Endothelial cell of umbilical vein (primary cell): ENCODE data around the gene PFN4. TPM values are rescaled to one million over a fixed set of nuclear protein-coding genes. Genes with fewer than 3 reads are reported as not detected.
"Not testable (repeated sequence)": the region's sequence is repeated elsewhere in the genome, so short reads cannot be mapped to it uniquely, and the experiment has no call there.

Experiments
- BruUV-seq: library from RNA; stranded (reverse); fragments of 400-500 nt; replicated peaks from 2 replicates; lab custom pipeline; 2021; lab: Mats Ljungman, UMichigan
- CTCF ChIA-PET: fragments of 300-600, 350-600 bp; sonication (Branson Sonifier 250); formaldehyde crosslinking; loops from one replicate; lab custom pipeline; 2021; ENCODE audit warnings: antibody characterized with exemption, inconsistent platforms; lab: Charles Lee
- POLR2A ChIA-PET: fragments of 300-600, 350-600 bp; sonication (Branson Sonifier 250); formaldehyde crosslinking; loops from one replicate; lab custom pipeline; 2021; ENCODE audit warnings: antibody characterized with exemption, inconsistent platforms; lab: Charles Lee
- DNase-seq: peaks from one replicate; pipeline ENCODE4 v3.0.0-alpha.2; 2011; ENCODE audit warnings: low read depth, low spot score
- FAIRE-seq: peaks from 2 replicates; lab custom pipeline; 2011; peaks lifted over from hg19 to GRCh38; lab: Jason Lieb, UNC
- H2AFZ ChIP-seq: 2 replicates; pipeline ENCODE4 v1.6.0; 2012; ENCODE audit warnings: low read depth, low read length, control low read depth, inconsistent platforms
- H3K27ac ChIP-seq: 2 replicates; pipeline ENCODE4 v1.5.1; 2011; ENCODE audit warnings: low read depth, mild to moderate bottlenecking, control low read depth, low read length, moderate library complexity; ENCODE audit not compliant: insufficient read depth
- H3K27me3 ChIP-seq, 2 experiments: 2 replicates each; pipeline versions ENCODE4 v1.6.0 to v1.6.1; 2011; ENCODE audit warnings: low read length in 2 of 2, mixed read lengths in 1 of 2; ENCODE audit not compliant: control insufficient read depth in 2 of 2, insufficient read depth in 2 of 2
- H3K36me3 ChIP-seq, 2 experiments: 2 replicates in 1 of 2; 3 replicates in 1 of 2; pipeline ENCODE4 v1.5.1; 2011; ENCODE audit warnings: low read length in 2 of 2, mild to moderate bottlenecking in 1 of 2, moderate library complexity in 1 of 2; ENCODE audit not compliant: control insufficient read depth in 2 of 2, insufficient read depth in 2 of 2; ENCODE audit errors: extremely low read depth in 1 of 2
- H3K4me1 ChIP-seq: 3 replicates; pipeline ENCODE4 v1.5.1; 2011; ENCODE audit warnings: mild to moderate bottlenecking, low read length; ENCODE audit not compliant: control insufficient read depth, insufficient read depth; ENCODE audit errors: extremely low read depth
- H3K4me2 ChIP-seq: 2 replicates; pipeline ENCODE4 v1.6.1; 2011; ENCODE audit warnings: low read length, control low read depth, mixed read lengths; ENCODE audit not compliant: insufficient read depth
- H3K4me3 ChIP-seq, 3 experiments: fragments of 200-600 bp in 1 of 3; sonication (generic), shearing (Covaris generic) in 1 of 3; replicated peaks in 1 of 3; 2 replicates each; pipeline ENCODE4 v1.5.1; 2011 to 2016; ENCODE audit warnings: control low read depth in 3 of 3, low read length in 3 of 3, mild to moderate bottlenecking in 2 of 3, inconsistent platforms in 1 of 3, low read depth in 1 of 3, moderate library complexity in 1 of 3; ENCODE audit not compliant: insufficient read depth in 1 of 3
- H3K79me2 ChIP-seq: 2 replicates; pipeline ENCODE4 v1.6.0; 2012; ENCODE audit warnings: low read length, inconsistent platforms; ENCODE audit not compliant: control insufficient read depth, insufficient read depth
- H3K9ac ChIP-seq: replicated peaks from 2 replicates; pipeline ENCODE3; 2011; ENCODE audit warnings: low read length, control low read depth; ENCODE audit not compliant: insufficient read depth; ENCODE audit errors: extremely low read depth
- H3K9me1 ChIP-seq: replicated peaks from 3 replicates; pipeline ENCODE4 v1.6.0; 2011; ENCODE audit warnings: mild to moderate bottlenecking, low read length; ENCODE audit not compliant: control insufficient read depth, insufficient read depth; ENCODE audit errors: extremely low read depth
- H3K9me3 ChIP-seq: replicated peaks from 2 replicates; pipeline ENCODE4 v1.5.1; 2012; ENCODE audit warnings: low read length, inconsistent platforms; ENCODE audit not compliant: control insufficient read depth, insufficient read depth
- H4K20me1 ChIP-seq: replicated peaks from 2 replicates; pipeline ENCODE3; 2011; ENCODE audit warnings: mild to moderate bottlenecking, low read length; ENCODE audit not compliant: control insufficient read depth, insufficient read depth; ENCODE audit errors: extremely low read depth
- dilution Hi-C: fragments of 300-500 bp; cut with MboI; formaldehyde crosslinking; loops from one replicate; pipeline ENCODE4 v1.15.0; 2019; ENCODE audit warnings: low sequenced_read_pairs; ENCODE audit not compliant: extremely low pct_ligation_motif_present
- intact Hi-C: fragments of 100-400 bp; cut with micrococcal nuclease; formaldehyde crosslinking; loops from one replicate; pipeline ENCODE4 v1.10.0; 2022
- polyA plus RNA-seq, 4 experiments: library from polyadenylated mRNA; depleted of rRNA in 3 of 4; stranded (reverse) in 3 of 4; unstranded in 1 of 4; fragments of >200 nt; gene quantifications; 2 replicates each; pipeline versions ENCODE4 v1.2.1 to v1.2.3, GENCODE V29; 2011 to 2012; ENCODE audit warnings: missing spikeins in 1 of 4
- total RNA-seq: library from RNA; stranded (reverse); gene quantifications from 2 replicates; pipeline ENCODE4 v1.2.3, GENCODE V29; 2021

PFN4 gene
- total and polyA plus RNA-seq, 2 donors (not counting 3 experiments of a cell fraction or from before 2014, with no cell fraction given): 0.23 to 0.93 TPM

DNA sequence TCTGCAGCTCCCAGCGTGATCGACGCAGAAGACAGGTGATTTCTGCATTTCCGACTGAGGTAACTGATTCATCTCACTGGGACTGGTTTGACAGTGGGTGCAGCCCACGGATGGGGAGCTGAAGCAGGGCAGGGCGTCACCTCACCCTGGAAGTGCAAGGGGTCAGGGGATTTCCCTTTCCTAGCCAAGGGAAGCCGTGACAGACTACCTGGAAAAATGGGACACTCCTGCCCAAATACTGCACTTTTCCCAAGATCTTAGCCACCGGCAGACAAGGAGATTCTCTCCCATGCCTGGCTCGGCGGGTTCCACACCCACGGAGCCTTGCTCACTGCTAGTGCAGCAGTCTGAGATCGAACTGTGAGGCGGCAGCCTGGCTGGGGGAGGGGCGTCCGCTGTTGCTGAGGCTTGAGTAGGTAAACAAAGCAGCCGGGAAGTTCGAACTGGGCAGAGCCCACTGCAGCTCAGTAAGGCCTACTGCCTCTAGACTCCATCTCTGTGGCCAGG lies 27.9 kb downstream of the PFN4 start:
- H3K9me3 ChIP-seq, H3K4me3 ChIP-seq, dilution Hi-C loops, H3K9ac ChIP-seq, DNase-seq, H3K27ac ChIP-seq, H3K9me1 ChIP-seq, H3K36me3 ChIP-seq, H3K4me1 ChIP-seq, H3K27me3 ChIP-seq, FAIRE-seq, H4K20me1 ChIP-seq, H3K79me2 ChIP-seq, POLR2A ChIA-PET, BruUV-seq, intact Hi-C loops, H2AFZ ChIP-seq, H3K4me2 ChIP-seq: not testable (repeated sequence)
- CTCF ChIA-PET: interaction anchor here (2.0 kb wide), 1 partner anchor 11 kb away, joined by 5 read pairs; the partner anchor contains the start of gene TP53I3

DNA sequence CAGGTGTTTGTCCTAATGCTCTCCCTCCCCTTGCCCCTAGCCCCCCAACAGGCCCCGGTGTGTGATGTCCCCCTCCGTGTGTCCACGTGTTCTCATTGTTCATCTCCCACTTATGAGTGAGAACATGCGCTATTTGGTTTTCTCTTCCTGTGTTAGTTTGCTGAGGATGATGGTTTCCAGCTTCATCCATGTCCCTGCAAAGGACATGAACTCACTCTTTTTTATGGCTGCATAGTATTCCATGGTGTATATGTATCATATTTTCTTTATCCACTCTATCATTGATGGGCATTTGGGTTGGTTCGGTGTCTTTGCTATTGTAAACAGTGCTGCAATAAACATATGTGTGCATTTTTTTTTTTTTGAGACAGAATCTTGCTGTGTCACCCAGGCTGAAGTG lies 29.9 kb downstream of the PFN4 start:
- intact Hi-C loops, H2AFZ ChIP-seq, H3K4me1 ChIP-seq, DNase-seq, dilution Hi-C loops, H3K36me3 ChIP-seq, H3K27ac ChIP-seq, H3K79me2 ChIP-seq, H3K9ac ChIP-seq, CTCF ChIA-PET, H4K20me1 ChIP-seq, POLR2A ChIA-PET, H3K4me3 ChIP-seq, FAIRE-seq, H3K4me2 ChIP-seq, BruUV-seq, H3K9me1 ChIP-seq, H3K9me3 ChIP-seq, H3K27me3 ChIP-seq: not testable (repeated sequence)
